Hypothalamus (tissue), 51 donors: ENCODE results near the gene AZGP1.
"Not testable (repeated sequence)": the region's sequence is repeated elsewhere in the genome, so short reads cannot be mapped to it uniquely, and the experiment has no call there.

Experiments used
- DNase-seq, 51 donors: peaks; one replicate each; lab custom pipeline; 2025; lab: John Stamatoyannopoulos, UW

AZGP1 gene

GRCh38 chr7:99975782-99976521 lies at the start of gene AZGP1:
Gene AZGP1 (minus strand): TSS chr7:99976031. CDS start chr7:99976020, 11 bp downstream.
- DNase-seq, result peak in 12 of 51 donors; percentile 6 to 53 (median 10)

DNA sequence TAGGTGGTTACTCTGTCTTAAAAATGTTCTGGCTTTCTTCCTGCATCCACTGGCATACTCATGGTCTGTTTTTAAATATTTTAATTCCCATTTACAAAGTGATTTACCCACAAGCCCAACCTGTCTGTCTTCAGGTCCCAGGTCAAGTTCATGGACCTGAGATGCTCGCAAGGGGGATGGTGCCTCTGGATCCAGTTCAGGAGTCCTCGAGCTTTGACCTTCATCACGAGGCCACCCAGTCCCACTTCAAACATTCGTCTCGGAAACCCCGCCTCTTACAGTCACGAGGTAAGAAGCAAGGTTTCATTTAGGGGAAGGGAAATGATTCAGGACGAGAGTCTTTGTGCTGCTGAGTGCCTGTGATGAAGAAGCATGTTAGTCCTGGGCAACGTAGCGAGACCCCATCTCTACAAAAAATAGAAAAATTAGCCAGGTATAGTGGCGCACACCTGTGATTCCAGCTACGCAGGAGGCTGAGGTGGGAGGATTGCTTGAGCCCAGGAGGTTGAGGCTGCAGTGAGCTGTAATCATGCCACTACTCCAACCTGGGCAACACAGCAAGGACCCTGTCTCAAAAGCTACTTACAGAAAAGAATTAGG lies 48.3 kb upstream of the AZGP1 start:
- no peak for DNase-seq

- DNase-seq, result no peak
Measured at GRCh38 chr7:100023526-100023925, 47.7 kb upstream of the AZGP1 start.

GRCh38 chr7:100022621-100023020 lies 46.8 kb upstream of the AZGP1 start:
- no peak for DNase-seq

DNA sequence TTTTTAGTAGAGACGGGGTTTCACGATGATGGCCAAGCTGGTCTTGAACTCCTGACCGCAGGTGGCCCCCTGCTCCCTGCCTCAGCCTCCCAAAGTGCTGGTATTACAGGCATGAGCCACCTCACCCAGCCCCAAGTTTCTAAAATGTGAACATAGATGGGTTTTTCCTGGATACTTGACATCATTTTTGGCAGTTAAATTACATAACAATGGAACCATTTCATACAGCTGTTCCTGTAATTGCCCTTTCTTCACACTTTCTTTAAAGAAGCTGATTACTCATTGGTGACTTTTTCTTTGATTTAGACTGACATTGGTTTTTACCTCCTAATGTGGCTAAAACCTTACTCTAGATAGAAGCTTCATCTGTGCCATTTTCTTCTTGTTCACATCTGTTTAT lies 45.5 kb upstream of the AZGP1 start:
- DNase-seq, result no peak

DNA sequence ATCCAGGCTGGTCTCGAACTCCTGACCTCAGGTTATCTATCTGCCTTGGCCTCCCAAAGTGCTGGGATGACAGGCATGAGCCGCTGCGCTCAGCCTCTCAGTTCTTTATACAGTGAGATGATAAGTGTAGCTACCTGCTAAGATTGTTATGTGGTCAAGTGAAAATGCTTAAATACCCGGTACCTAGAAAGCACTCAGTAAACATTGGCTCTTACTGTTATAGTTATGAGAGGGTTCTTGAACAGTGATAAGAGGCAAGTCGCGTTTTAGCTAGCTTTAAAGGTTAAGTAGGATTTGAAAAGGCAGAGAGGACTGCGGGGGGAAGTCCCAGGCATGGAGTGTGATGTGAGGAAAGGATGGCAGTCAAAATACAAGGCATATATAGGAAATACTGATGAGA lies 44.1 kb upstream of the AZGP1 start:
- DNase-seq, result peak in 1 of 51 donors; percentile 1

- no peak for DNase-seq
Measured at GRCh38 chr7:100017875-100018274, 42.0 kb upstream of the AZGP1 start.

GRCh38 chr7:100017300-100017699 lies 41.5 kb upstream of the AZGP1 start:
- DNase-seq, result peak in 6 of 51 donors; percentile 6 to 34 (median 6)

GRCh38 chr7:100016215-100016901 lies 40.5 kb upstream of the AZGP1 start:
- peak in 33 of 51 donors; percentile 5 to 89 (median 44) for DNase-seq

DNA sequence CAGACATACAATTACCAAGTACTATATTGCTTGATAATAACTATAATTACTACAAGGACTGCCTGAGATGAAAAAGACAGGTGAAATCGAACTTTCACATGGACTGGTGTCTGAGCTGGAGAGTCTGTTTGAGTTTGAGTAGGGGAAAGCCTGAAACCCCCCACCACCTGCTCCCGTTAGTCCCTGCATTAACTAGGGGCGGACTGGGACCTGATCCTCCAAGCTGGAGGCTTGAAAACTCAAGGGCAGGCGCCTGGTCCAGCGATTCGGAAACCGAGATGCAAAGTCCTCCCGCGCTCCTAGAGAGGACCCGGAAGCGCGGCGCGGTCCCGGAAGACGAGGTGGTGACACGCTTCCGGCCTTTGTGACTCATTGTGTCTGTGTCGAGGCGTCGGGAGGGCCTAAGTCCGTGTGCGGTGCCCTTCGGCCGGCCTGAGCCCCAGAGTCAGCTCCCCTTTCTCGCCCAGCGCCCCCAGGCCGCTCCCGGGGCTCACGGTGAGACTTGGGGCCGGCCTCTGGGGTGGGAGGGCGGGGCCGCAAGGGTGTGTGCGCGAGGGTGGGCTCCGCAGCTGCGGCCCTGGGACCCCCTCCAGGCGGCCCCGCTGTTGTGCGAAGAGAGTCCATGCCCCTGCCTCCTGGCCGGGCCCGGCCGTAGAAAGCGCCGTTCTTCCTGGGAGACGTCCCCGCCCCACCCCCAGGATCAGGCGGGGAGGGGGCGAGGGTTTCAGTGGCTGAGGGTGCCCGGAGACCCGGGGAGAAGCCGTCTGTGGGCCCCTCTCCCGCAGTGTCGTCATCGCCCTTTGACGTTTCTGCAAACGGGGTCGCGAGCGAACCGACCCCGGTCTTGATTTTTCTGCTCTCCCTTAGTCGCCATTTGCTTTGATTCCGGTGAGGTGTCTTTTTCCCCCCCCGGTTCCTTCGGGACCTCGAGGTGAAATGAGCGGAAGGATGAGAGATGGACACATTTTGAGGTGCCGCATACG lies 39.7 kb upstream of the AZGP1 start, which contains the start of gene ZKSCAN1:
TSS of gene ZKSCAN1 (plus strand) at position 365 of the 983 bp plus-strand sequence. CDS start 7,911 bp downstream, outside the sequence.
- peak in 50 of 51 donors; percentile 10 to 94 (median 82) for DNase-seq

GRCh38 chr7:100013328-100013676 lies 37.5 kb upstream of the AZGP1 start:
- DNase-seq, result no peak

DNA sequence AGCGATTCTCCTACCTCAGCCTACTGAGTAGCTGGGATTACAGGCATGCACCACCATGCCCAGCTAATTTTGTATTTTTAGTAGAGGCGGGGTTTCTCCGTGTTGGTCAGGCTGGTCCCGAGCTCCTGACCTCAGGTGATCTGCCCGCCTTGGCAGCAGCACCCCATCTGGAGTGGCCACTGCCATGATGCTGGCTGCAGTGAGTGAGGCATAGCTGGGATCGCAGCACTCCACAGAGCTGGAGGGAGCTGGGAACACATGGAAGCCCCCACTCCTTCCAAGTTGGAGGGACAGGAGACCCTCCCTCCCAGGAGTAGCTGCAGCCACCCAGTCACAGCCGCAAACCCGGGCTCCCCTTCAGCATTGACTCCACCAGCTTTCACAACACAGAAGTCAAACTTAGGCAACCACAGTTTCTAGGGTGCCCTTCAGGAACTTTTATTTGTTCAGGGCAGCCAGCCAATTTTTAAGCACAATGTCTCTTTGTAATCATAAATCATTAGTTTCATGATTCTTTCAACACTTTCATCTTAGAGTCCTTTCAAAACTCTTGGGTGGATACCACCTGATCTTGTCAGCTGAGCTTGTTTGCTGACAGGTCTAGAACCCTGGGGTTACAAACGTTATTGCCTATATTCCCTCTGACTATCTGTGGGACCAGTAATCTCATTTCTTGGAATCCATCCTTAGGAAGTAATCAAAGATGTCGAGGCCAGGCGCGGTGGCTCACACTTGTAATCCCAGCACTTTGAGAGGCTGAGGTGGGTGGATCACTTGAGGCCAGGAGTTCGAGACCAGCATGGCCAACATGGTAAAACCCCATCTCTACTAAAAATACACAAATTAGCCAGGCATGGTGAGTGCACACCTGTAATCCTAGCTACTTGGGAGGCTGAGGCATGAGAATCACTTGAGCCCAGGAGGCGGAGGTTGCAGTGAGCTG lies 36.8 kb upstream of the AZGP1 start:
- DNase-seq, result peak in 2 of 51 donors; percentile 1 to 21

GRCh38 chr7:100011516-100011915 lies 35.7 kb upstream of the AZGP1 start:
- DNase-seq, result no peak

DNA sequence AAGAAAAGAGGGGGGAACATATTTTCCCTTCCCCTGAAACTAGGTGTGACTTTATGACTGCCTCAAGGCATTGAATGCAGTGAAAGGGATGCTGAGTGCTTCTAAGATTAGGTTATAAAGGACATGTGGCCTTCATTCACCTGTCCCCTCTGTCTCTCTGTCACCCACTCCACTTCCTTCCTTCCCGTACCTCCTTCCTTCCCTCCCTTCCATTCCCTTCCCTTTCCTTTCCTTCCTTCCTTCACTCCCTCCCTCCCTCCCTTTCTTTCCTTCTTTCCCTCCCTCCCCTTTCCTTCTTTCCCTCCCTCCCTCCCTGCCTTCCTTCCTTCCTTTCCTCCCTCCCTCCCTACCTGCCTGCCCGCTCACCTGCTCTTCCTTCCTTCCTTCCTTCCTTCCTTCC lies 35.1 kb upstream of the AZGP1 start:
- DNase-seq, result no peak

DNA sequence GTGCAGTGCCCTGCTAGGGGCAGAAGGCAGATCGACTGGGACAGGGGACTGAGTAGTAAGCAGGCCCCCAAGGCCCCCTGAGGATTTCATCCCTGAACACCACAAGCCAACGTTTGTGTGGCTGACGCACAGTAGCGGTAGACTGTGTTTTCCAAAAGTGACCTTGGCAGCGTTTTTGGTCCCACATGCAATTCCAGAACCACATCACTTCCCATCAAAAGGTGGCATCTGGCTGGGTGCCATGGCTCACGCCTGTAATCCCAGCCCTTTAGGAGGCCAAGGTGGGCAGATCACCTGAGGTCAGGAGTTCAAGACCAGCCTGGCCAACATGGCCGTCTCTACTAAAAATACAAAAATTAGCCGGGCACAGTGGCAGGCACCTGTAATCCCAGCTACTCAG lies 34.1 kb upstream of the AZGP1 start:
- not testable (repeated sequence) for DNase-seq

GRCh38 chr7:100008525-100008924 lies 32.7 kb upstream of the AZGP1 start:
- no peak for DNase-seq

GRCh38 chr7:100007887-100008286 lies 32.1 kb upstream of the AZGP1 start:
- DNase-seq, result no peak

- DNase-seq, result peak in 40 of 51 donors; percentile 8 to 86 (median 44)
Measured at GRCh38 chr7:100003711-100004661, 28.2 kb upstream of the AZGP1 start.
